CD14-positive monocyte (primary cell): ENCODE data around the gene DCD. TPM values are rescaled to one million over a fixed set of nuclear protein-coding genes. Genes with fewer than 3 reads are reported as not detected.

ENCODE experiments used
- DNase-seq, 3 donors: peaks; one replicate each; pipeline ENCODE4 v3.0.0-alpha.2; 2011 to 2022
- H2AFZ ChIP-seq: 2 replicates; pipeline ENCODE4 v1.6.0; 2012; ENCODE audit warnings: mild to moderate bottlenecking, low read depth, low read length, inconsistent platforms; ENCODE audit not compliant: insufficient read depth, poor library complexity, severe bottlenecking
- H3K27ac ChIP-seq, 2 donors: 1 replicate in 1 of 2; 2 replicates in 1 of 2; pipeline ENCODE4 v1.5.1; 2012 to 2013; ENCODE audit warnings: low read length in 2 of 2, control low read depth in 1 of 2, inconsistent platforms in 1 of 2, low read depth in 1 of 2, mild to moderate bottlenecking in 1 of 2
- H3K27me3 ChIP-seq, 2 donors: one replicate each; pipeline versions ENCODE4 v1.6.0 to v1.6.1; 2011 to 2013; ENCODE audit warnings: low read length in 2 of 2; ENCODE audit not compliant: control insufficient read depth in 2 of 2, insufficient read depth in 2 of 2
- H3K36me3 ChIP-seq, 2 donors: replicated peaks in 1 of 2; 1 replicate in 1 of 2; 2 replicates in 1 of 2; pipeline versions ENCODE4 v1.5.1 to v1.6.1; 2012 to 2013; ENCODE audit warnings: low read length in 2 of 2, control low read depth in 1 of 2, inconsistent platforms in 1 of 2, mild to moderate bottlenecking in 1 of 2; ENCODE audit not compliant: insufficient read depth in 2 of 2, control insufficient read depth in 1 of 2
- H3K4me1 ChIP-seq, 2 donors: 1 replicate in 1 of 2; 2 replicates in 1 of 2; pipeline versions ENCODE4 v1.5.1 to v1.6.1; 2012 to 2013; ENCODE audit warnings: low read length in 2 of 2, control low read depth in 1 of 2, inconsistent platforms in 1 of 2, mild to moderate bottlenecking in 1 of 2, moderate library complexity in 1 of 2; ENCODE audit not compliant: insufficient read depth in 2 of 2, control insufficient read depth in 1 of 2
- H3K4me2 ChIP-seq: replicated peaks from 2 replicates; pipeline ENCODE3; 2012; ENCODE audit warnings: low read length, moderate library complexity, mild to moderate bottlenecking; ENCODE audit not compliant: poor library complexity, severe bottlenecking; ENCODE audit errors: extremely low read depth
- H3K4me3 ChIP-seq, 3 experiments: fragments of 200-600 bp in 1 of 3; sonication (generic) in 1 of 3; replicated peaks in 1 of 3; 1 replicate in 2 of 3; 2 replicates in 1 of 3; pipeline ENCODE4 v1.5.1; 2011 to 2013; ENCODE audit warnings: low read length in 3 of 3, mild to moderate bottlenecking in 3 of 3, control low read depth in 2 of 3, low read depth in 2 of 3, inconsistent platforms in 1 of 3, moderate library complexity in 1 of 3
- H3K79me2 ChIP-seq: 2 replicates; pipeline ENCODE4 v1.6.0; 2012; ENCODE audit warnings: mild to moderate bottlenecking, control low read depth, inconsistent platforms, low read length, moderate library complexity; ENCODE audit not compliant: insufficient read depth
- H3K9ac ChIP-seq: 2 replicates; pipeline ENCODE4 v1.6.0; 2017; ENCODE audit warnings: low read length, mild to moderate bottlenecking; ENCODE audit not compliant: insufficient read depth, poor library complexity, severe bottlenecking
- H3K9me3 ChIP-seq, 2 donors: replicated peaks in 1 of 2; 1 replicate in 1 of 2; 2 replicates in 1 of 2; pipeline versions ENCODE4 v1.5.1 to v1.6.1; 2012 to 2013; ENCODE audit warnings: low read length in 2 of 2, control low read depth in 1 of 2; ENCODE audit not compliant: control insufficient read depth in 1 of 2, insufficient read depth in 1 of 2
- H4K20me1 ChIP-seq: 2 replicates; pipeline ENCODE4 v1.6.0; 2012; ENCODE audit warnings: mild to moderate bottlenecking, low read length, control low read depth, moderate library complexity; ENCODE audit not compliant: insufficient read depth
- H3K27ac Mint-ChIP-seq, 7 donors: one replicate each; pipeline ENCODE4 v1.8.0; 2020; ENCODE audit warnings: mild to moderate bottlenecking in 7 of 7, mixed read lengths in 7 of 7, moderate library complexity in 6 of 7, inconsistent platforms in 2 of 7
- H3K27me3 Mint-ChIP-seq, 3 donors: one replicate each; pipeline ENCODE4 v1.8.0; 2021 to 2022; ENCODE audit warnings: low read depth in 3 of 3, mild to moderate bottlenecking in 3 of 3, mixed read lengths in 3 of 3, moderate library complexity in 3 of 3, inconsistent platforms in 1 of 3
- H3K36me3 Mint-ChIP-seq, 2 donors: one replicate each; pipeline ENCODE4 v1.8.0; 2020; ENCODE audit warnings: mixed read lengths in 2 of 2, inconsistent platforms in 1 of 2, mild to moderate bottlenecking in 1 of 2
- H3K4me1 Mint-ChIP-seq: one replicate; pipeline ENCODE4 v1.8.0; 2020; ENCODE audit warnings: mild to moderate bottlenecking, mixed read lengths
- H3K4me3 Mint-ChIP-seq, 2 donors: one replicate each; pipeline ENCODE4 v1.8.0; 2020; ENCODE audit warnings: mild to moderate bottlenecking in 2 of 2, mixed read lengths in 2 of 2, moderate library complexity in 1 of 2
- H3K9me3 Mint-ChIP-seq, 7 donors: one replicate each; pipeline ENCODE4 v1.8.0; 2020 to 2022; ENCODE audit warnings: mixed read lengths in 7 of 7, mild to moderate bottlenecking in 6 of 7, moderate library complexity in 6 of 7, inconsistent platforms in 2 of 7
- WGBS: methylation state at CpG from one replicate; pipeline ENCODE4 v1.1.5; 2013; ENCODE audit warnings: missing lambda C conversion rate; ENCODE audit not compliant: insufficient coverage; 5-methylcytosine and 5-hydroxymethylcytosine counted together
- intact Hi-C, 2 donors: fragments of 100-400 bp; cut with micrococcal nuclease; formaldehyde crosslinking; loops; one replicate each; pipeline versions ENCODE4 v1.15.0 to v1.15.1; 2023
- polyA plus RNA-seq, 3 donors: library from polyadenylated mRNA; depleted of rRNA in 1 of 3; unstranded in 2 of 3; stranded (reverse) in 1 of 3; fragments of 300-500 nt in 2 of 3; fragments of >200 nt in 1 of 3; fragmentation: Illumina TruSeq in 2 of 3; gene quantifications; 1 replicate in 2 of 3; 2 replicates in 1 of 3; pipeline ENCODE4 v1.2.3, GENCODE V29; 2012 to 2021
- TF ChIP-seq, protein P1 (sequence below): fragments of 200-600 bp; IDR thresholded peaks from one replicate; pipeline ENCODE4 v1.8.0; 2022; ENCODE audit warnings: antibody characterized with exemption, mild to moderate bottlenecking

Gene DCD
- polyA plus RNA-seq, 3 donors = not detected

DNA sequence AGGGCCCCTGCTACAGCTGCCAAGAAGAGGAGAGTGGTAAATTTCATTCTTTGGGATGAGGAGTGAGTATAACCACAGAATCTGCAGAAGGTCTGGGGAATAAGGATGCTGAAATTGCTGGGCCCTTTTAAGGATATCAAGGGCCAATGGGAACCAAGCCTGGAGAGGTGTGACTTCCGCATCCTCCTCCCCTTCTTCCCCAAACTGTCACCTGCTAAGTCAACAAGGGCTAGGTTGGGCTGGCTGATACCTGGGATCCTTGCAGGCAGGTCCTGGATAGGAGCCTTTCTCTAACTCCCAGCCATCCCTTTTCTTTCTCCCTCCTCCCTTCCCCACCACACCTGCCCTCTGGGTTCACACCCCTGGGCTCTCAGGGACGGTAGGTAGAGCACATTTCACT is 13.4 kb downstream of the DCD start, which contains the start of gene LACRT:
Gene LACRT, minus strand, starts transcription at position 101 of the 400 bp plus-strand sequence. Its CDS starts 54 bp downstream, at position 47.
- 100% methylated on average over 1 of the region's 2 CpGs for WGBS
- H3K9me3 ChIP-seq = no peaks in the 10 kb centered on the region
- no peak within 1 kb of the TSS for H3K4me3 ChIP-seq
- no peak within 1 kb of the TSS for H3K4me2 ChIP-seq
- H3K4me3 Mint-ChIP-seq = no peak within 1 kb of the TSS
- H2AFZ ChIP-seq = no peak within 1 kb of the TSS
- no peaks in the 10 kb centered on the region for H3K79me2 ChIP-seq
- TF ChIP-seq, protein P1, sequence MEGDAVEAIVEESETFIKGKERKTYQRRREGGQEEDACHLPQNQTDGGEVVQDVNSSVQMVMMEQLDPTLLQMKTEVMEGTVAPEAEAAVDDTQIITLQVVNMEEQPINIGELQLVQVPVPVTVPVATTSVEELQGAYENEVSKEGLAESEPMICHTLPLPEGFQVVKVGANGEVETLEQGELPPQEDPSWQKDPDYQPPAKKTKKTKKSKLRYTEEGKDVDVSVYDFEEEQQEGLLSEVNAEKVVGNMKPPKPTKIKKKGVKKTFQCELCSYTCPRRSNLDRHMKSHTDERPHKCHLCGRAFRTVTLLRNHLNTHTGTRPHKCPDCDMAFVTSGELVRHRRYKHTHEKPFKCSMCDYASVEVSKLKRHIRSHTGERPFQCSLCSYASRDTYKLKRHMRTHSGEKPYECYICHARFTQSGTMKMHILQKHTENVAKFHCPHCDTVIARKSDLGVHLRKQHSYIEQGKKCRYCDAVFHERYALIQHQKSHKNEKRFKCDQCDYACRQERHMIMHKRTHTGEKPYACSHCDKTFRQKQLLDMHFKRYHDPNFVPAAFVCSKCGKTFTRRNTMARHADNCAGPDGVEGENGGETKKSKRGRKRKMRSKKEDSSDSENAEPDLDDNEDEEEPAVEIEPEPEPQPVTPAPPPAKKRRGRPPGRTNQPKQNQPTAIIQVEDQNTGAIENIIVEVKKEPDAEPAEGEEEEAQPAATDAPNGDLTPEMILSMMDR = no peak
- H3K36me3 Mint-ChIP-seq = no peaks in the 10 kb centered on the region
- peaks cover 0 to 2% (median 0%) of the 10 kb centered on the region in 7 donors for H3K9me3 Mint-ChIP-seq
- no peaks in the 10 kb centered on the region for H3K27me3 ChIP-seq
- DNase-seq = no peak
- peaks cover 4% of the 10 kb centered on the region for H3K4me1 Mint-ChIP-seq
- H3K27me3 Mint-ChIP-seq = peaks cover 0 to 7% (median 1%) of the 10 kb centered on the region in 3 donors
- H3K36me3 ChIP-seq = no peaks in the 10 kb centered on the region
- no peak within 1 kb of the TSS for H3K27ac ChIP-seq
- no peaks in the 10 kb centered on the region for H4K20me1 ChIP-seq
- no peak within 1 kb of the TSS for H3K9ac ChIP-seq
- no peaks in the 10 kb centered on the region for H3K4me1 ChIP-seq
- H3K27ac Mint-ChIP-seq = peak within 1 kb of the TSS in 2 of 7 donors; percentile 51 to 58
- intact Hi-C loops = no loop called here

DNA sequence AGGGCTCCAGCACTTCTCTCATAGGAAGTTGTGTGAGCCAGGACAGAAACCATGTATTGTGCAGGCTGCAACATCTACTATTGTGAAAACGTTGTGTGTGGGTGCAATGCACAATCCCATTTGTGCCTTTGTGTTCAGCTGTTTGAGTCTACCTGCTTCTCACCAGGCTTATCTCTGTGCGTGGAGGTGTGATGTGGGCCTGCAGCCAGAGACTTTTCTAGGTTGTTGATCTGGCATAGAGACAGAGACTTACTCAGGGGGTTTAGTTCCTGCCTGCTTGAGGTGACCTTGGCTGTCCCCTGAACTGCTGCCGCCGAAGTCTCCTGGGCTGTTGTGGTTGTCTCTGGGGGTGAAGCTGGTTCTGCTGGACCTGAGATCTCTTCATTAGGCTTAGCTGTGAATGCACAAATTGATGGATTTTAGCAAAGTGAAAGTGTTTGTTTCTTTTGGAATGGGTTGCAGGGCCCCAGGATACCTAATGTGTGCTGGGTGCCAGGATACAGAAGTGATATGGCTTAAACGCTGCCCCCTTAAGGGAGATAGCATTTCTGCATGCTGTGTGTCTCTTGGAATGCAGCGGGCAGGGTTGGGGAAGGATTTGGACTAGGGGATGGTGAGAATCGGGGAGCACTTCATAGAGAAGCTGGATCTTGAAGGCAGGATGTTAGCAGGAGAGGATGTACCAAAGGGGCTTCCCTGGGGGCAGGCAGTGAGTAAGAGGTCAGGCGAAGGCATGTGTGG is 16.0 kb downstream of the DCD start:
- H3K27ac Mint-ChIP-seq = peak overlapping the region in 1 of 7 donors; percentile 9
- no peaks in the 10 kb centered on the region for H3K36me3 ChIP-seq
- H3K36me3 Mint-ChIP-seq = no peaks in the 10 kb centered on the region
- peaks cover 7 to 13% of the 10 kb centered on the region in 2 donors for H3K9me3 ChIP-seq
- H2AFZ ChIP-seq = no peak overlapping the region
- DNase-seq = no peak
- no peaks in the 10 kb centered on the region for H4K20me1 ChIP-seq
- TF ChIP-seq, protein P1 = no peak
- H3K9ac ChIP-seq = no peak overlapping the region
- intact Hi-C loops = no loop called here
- no peaks in the 10 kb centered on the region for H3K4me1 ChIP-seq
- peaks cover 3 to 10% (median 4%) of the 10 kb centered on the region in 3 donors for H3K27me3 Mint-ChIP-seq
- H3K79me2 ChIP-seq = no peaks in the 10 kb centered on the region
- WGBS = 82% methylated on average over 8 of the region's 8 CpGs
- H3K27ac ChIP-seq = no peak overlapping the region
- H3K27me3 ChIP-seq = no peaks in the 10 kb centered on the region
- peaks cover 4% of the 10 kb centered on the region for H3K4me1 Mint-ChIP-seq
- no peak overlapping the region for H3K4me2 ChIP-seq
- H3K4me3 Mint-ChIP-seq = peak overlapping the region in 1 of 2 donors; percentile 11
- H3K9me3 Mint-ChIP-seq = peaks cover 3 to 21% (median 14%) of the 10 kb centered on the region in 7 donors
- H3K4me3 ChIP-seq = no peak overlapping the region
